Measurements from ENCODE around the gene IFT81. TPM values are rescaled to one million over a fixed set of nuclear protein-coding genes. Genes with fewer than 3 reads are reported as not detected.
"Not testable (repeated sequence)": the region's sequence is repeated elsewhere in the genome, so short reads cannot be mapped to it uniquely, and the experiment has no call there.

The IFT81 gene
- total RNA-seq, 4 donors from 2014 or later, result 11.5 to 36.1 (median 21.8) TPM

DNA sequence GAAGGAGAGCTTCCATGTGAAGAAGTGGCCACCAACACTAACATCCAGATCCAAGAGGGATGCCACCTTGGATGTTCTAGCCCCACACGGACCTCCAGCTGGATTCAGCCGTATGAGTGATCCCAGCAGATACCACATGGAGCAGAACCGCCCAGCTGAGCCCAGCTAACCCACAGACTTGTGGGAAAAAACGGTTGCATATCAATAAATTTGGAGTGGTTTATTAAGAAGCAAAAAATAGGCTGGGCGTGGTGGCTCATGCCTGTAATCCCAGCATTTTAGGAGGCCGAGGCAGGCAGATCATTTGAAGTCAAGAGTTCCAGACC is 11.9 kb upstream of the IFT81 start:
- Histone ChIP-seq H3K4me3 (no peak overlapping the region), H3K27me3 (no peaks in the 10 kb centered on the region), H3K4me1 (peaks cover 0 to 45% (median 17%) of the 10 kb centered on the region in 4 donors), H3K9me3 (no peaks in the 10 kb centered on the region), H3K36me3 (no peaks in the 10 kb centered on the region), H3K27ac (peak overlapping the region in 1 of 4 donors; percentile 93)
- DNase-seq (ENCODE audit: low spot score in 2 of 2), result no peak
- WGBS, 2 donors, result 93 to 95% methylated on average over 6 of the region's 6 CpGs
- TF ChIP-seq, protein P1, sequence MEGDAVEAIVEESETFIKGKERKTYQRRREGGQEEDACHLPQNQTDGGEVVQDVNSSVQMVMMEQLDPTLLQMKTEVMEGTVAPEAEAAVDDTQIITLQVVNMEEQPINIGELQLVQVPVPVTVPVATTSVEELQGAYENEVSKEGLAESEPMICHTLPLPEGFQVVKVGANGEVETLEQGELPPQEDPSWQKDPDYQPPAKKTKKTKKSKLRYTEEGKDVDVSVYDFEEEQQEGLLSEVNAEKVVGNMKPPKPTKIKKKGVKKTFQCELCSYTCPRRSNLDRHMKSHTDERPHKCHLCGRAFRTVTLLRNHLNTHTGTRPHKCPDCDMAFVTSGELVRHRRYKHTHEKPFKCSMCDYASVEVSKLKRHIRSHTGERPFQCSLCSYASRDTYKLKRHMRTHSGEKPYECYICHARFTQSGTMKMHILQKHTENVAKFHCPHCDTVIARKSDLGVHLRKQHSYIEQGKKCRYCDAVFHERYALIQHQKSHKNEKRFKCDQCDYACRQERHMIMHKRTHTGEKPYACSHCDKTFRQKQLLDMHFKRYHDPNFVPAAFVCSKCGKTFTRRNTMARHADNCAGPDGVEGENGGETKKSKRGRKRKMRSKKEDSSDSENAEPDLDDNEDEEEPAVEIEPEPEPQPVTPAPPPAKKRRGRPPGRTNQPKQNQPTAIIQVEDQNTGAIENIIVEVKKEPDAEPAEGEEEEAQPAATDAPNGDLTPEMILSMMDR (IDR thresholded peaks at IDR 0.05), result no peak
- TF ChIP-seq EP300 (IDR thresholded peaks at IDR 0.05) (no peak), POLR2A (IDR thresholded peaks at IDR 0.05) (no peak)

DNA sequence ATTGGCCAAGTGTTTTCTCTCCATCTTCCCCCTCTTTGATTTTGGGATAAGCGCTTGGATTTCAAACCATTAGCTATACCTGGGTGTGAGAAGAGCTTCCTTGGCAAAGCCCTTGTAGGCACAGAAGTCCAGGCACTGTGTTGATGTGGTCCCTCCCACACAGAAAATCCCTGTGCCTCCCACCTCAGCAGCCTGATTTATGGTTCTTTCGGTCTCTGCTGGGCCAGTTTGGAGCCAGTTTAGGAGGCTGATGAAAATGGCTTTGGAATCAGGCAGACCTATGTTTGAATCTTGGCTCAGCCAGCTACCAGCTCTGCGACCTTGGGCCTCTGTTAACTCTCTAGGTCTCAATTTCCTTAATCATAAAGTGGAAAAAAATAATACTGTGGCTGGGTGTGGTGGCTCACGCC is 9.6 kb upstream of the IFT81 start:
- Histone ChIP-seq H3K27ac (peak overlapping the region in 2 of 4 donors; percentile 52 to 55), H3K4me1 (peaks cover 0 to 34% (median 4%) of the 10 kb centered on the region in 4 donors)
- WGBS, 2 donors, result 64 to 74% methylated on average over 4 of the region's 4 CpGs

DNA sequence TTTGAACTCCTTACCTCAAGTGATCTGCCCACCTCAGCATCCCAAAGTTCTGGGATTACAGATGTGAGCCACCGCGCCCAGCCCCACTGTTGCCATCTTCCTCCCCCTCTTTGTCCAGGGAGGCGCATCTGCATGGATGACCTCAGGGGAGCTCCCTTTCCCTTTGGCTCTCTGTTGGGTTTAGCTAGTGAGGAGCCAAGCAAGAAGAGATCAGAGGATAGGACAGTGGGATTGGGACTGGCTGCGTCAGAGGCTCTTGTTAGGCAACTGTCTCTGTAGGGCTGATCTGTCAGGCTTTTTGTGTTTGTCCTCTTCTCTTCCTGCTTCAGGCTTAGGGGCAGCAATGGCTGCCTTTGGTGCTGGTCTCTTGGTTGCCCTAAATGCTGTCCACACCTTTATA is 8.5 kb upstream of the IFT81 start:
- no peak for TF ChIP-seq EP300 (IDR thresholded peaks at IDR 0.05)
- TF ChIP-seq, protein P1 (IDR thresholded peaks at IDR 0.05), result no peak
- no peak for TF ChIP-seq POLR2A (IDR thresholded peaks at IDR 0.05)
- H3K27me3 ChIP-seq, result no peaks in the 10 kb centered on the region
- H3K4me1 ChIP-seq, result peaks cover 0 to 24% (median 0%) of the 10 kb centered on the region in 4 donors
- no peak overlapping the region for H3K27ac ChIP-seq
- no peak overlapping the region for H3K4me3 ChIP-seq
- no peaks in the 10 kb centered on the region for H3K9me3 ChIP-seq
- 85 to 93% methylated on average over 4 of the region's 4 CpGs for WGBS, 2 donors
- no peaks in the 10 kb centered on the region for H3K36me3 ChIP-seq
- DNase-seq (ENCODE audit: low spot score in 2 of 2), result no peak

More for the DNA sequence above, 9.6 kb upstream of the IFT81 start:
- no peak for TF ChIP-seq EP300 (IDR thresholded peaks at IDR 0.05)
- TF ChIP-seq, protein P1 (IDR thresholded peaks at IDR 0.05), result no peak
- no peak for TF ChIP-seq POLR2A (IDR thresholded peaks at IDR 0.05)
- DNase-seq (ENCODE audit: low spot score in 2 of 2), result no peak
- no peaks in the 10 kb centered on the region for H3K9me3 ChIP-seq
- H3K4me3 ChIP-seq, result no peak overlapping the region
- no peaks in the 10 kb centered on the region for H3K27me3 ChIP-seq
- no peaks in the 10 kb centered on the region for H3K36me3 ChIP-seq

DNA sequence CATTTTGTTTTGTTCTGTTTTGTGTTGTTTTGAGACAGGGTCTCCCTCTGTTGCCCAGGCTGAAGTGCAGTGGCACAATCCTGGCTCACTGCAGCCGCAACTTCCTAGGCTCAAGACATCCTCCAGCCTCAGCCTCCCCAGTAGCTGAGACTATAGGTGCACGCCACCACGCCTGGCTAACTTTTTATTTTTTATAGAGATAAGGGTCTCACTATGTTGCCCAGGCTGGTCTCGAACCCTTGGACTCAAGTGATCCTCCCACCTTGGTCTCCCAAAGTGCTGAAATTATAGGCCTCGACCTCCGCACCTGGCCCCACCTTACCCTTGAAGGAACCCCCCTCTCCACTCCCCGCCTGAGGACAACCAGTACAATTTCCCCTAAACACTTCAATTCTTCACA is 7.5 kb upstream of the IFT81 start:
- 94 to 97% methylated on average over 7 of the region's 7 CpGs for WGBS, 2 donors
- H3K4me1 ChIP-seq, result peaks cover 0 to 19% (median 0%) of the 10 kb centered on the region in 4 donors
- DNase-seq (ENCODE audit: low spot score in 2 of 2), result no peak

DNA sequence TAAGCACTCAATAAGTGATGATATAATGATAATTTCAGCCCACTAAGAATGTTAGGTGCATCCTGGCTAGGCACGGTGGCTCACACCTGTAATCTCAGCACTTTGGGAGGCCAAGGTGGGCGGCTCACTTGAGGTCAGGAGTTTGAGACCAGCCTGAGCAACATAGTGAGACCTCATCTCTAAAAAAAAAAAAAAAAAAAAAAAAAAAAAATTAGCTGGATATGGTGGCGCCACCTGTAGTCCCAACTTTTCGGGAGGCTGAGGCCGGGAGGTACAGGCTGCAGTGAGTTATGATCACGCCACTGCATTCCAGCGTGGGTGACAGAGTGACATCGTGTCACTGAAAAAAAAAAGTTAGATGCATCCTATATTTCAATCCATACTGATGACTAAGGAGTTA is 6.9 kb upstream of the IFT81 start:
- Histone ChIP-seq H3K4me1 (peaks cover 0 to 19% (median 0%) of the 10 kb centered on the region in 4 donors), H3K27ac (peak overlapping the region in 2 of 4 donors; percentile 23 to 25)
- H3K4me3 ChIP-seq; H3K36me3 ChIP-seq; DNase-seq (ENCODE audit: low spot score in 2 of 2); H3K9me3 ChIP-seq; H3K27me3 ChIP-seq: not testable (repeated sequence)
- 66 to 75% methylated on average over 8 of the region's 8 CpGs for WGBS, 2 donors

More for the DNA sequence above, 7.5 kb upstream of the IFT81 start:
- TF ChIP-seq, protein P1 (IDR thresholded peaks at IDR 0.05), result no peak
- no peak for TF ChIP-seq EP300 (IDR thresholded peaks at IDR 0.05)
- no peak for TF ChIP-seq POLR2A (IDR thresholded peaks at IDR 0.05)
- Histone ChIP-seq H3K27me3 (no peaks in the 10 kb centered on the region), H3K9me3 (no peaks in the 10 kb centered on the region), H3K27ac (peak overlapping the region in 2 of 4 donors; percentile 23 to 52), H3K36me3 (no peaks in the 10 kb centered on the region), H3K4me3 (no peak overlapping the region)

All from tibial nerve (tissue), 4 donors.